HFFc6 (cell line): ENCODE measurements around the gene RMI1. TPM values are rescaled to one million over a fixed set of nuclear protein-coding genes. Genes with fewer than 3 reads are reported as not detected.

Source experiments
- DNase-seq: peaks from one replicate; pipeline ENCODE4 v3.0.0-alpha.2; 2018
- H3K27ac Mint-ChIP-seq: 2 replicates; pipeline ENCODE4 v1.8.0; 2020; ENCODE audit warnings: mild to moderate bottlenecking, mixed read lengths
- H3K27me3 Mint-ChIP-seq: 2 replicates; pipeline ENCODE4 v1.8.0; 2021; ENCODE audit warnings: mild to moderate bottlenecking, moderate library complexity, mixed read lengths; ENCODE audit not compliant: insufficient read depth
- H3K36me3 Mint-ChIP-seq: 2 replicates; pipeline ENCODE4 v1.8.0; 2021; ENCODE audit warnings: low read depth, mixed read lengths
- H3K4me1 Mint-ChIP-seq: 2 replicates; pipeline ENCODE4 v1.8.0; 2020; ENCODE audit warnings: low read depth, mixed read lengths
- H3K4me3 Mint-ChIP-seq: 2 replicates; pipeline ENCODE4 v1.8.0; 2020; ENCODE audit warnings: mild to moderate bottlenecking, moderate library complexity, mixed read lengths
- H3K9me3 Mint-ChIP-seq: 2 replicates; pipeline ENCODE4 v1.8.0; 2020; ENCODE audit warnings: mild to moderate bottlenecking, mixed read lengths
- CTCF ChIP-seq: fragments of 200-600 bp; sonication (generic); IDR thresholded peaks from 2 replicates; pipeline ENCODE4 v1.5.0; 2021; ENCODE audit warnings: antibody characterized with exemption, mild to moderate bottlenecking
- total RNA-seq, 6 experiments: library from RNA; stranded (reverse); fragmentation: NEBNext Ultra II Directional; extraction: Animal tissue kit (Norgen Biotek cat#: 25700); gene quantifications; 2 replicates in 1 of 6; 3 replicates in 5 of 6; pipeline ENCODE4 v1.2.3, GENCODE V29; 2021

RMI1 gene
- total RNA-seq, 6 experiments from 2014 or later, result 8.2 to 13.4 (median 12.2) TPM

GRCh38 chr9:83987402-83987791 is 6.8 kb downstream of the RMI1 start:
- Mint-ChIP-seq H3K9me3 (peaks cover 3% of the 10 kb centered on the region; the same call in 1 of the 2 replicates), H3K4me3 (peak overlapping the region; percentile 70), H3K36me3 (peaks cover 24% of the 10 kb centered on the region), H3K27ac (peak overlapping the region; percentile 82), H3K4me1 (peaks cover 39% of the 10 kb centered on the region), H3K27me3 (no peaks in the 10 kb centered on the region)
- no peak for DNase-seq
- TF ChIP-seq CTCF, result no peak

- no peak overlapping the region for H3K4me3 Mint-ChIP-seq
- peaks cover 36% of the 10 kb centered on the region for H3K4me1 Mint-ChIP-seq
- no peak for DNase-seq
- no peak for TF ChIP-seq CTCF
- peaks cover 19% of the 10 kb centered on the region for H3K36me3 Mint-ChIP-seq
- H3K27me3 Mint-ChIP-seq, result no peaks in the 10 kb centered on the region
- no peak overlapping the region for H3K27ac Mint-ChIP-seq
- peaks cover 3% of the 10 kb centered on the region; the same call in 1 of the 2 replicates for H3K9me3 Mint-ChIP-seq
Measured at GRCh38 chr9:83988411-83988810, 7.8 kb downstream of the RMI1 start.

GRCh38 chr9:83991355-83991754 is 10.8 kb downstream of the RMI1 start:
- H3K9me3 Mint-ChIP-seq, result peaks cover 3% of the 10 kb centered on the region; the same call in 1 of the 2 replicates
- TF ChIP-seq CTCF, result no peak
- H3K4me3 Mint-ChIP-seq, result no peak overlapping the region
- H3K4me1 Mint-ChIP-seq, result peaks cover 31% of the 10 kb centered on the region
- DNase-seq, result no peak
- H3K27ac Mint-ChIP-seq, result no peak overlapping the region
- H3K27me3 Mint-ChIP-seq, result 0 out of 2 replicates have a peak, but pooled peaks cover 3% of the 10 kb centered on the region
- peaks cover 24% of the 10 kb centered on the region for H3K36me3 Mint-ChIP-seq

- peaks cover 21% of the 10 kb centered on the region for H3K36me3 Mint-ChIP-seq
- TF ChIP-seq CTCF, result peak; percentile 58
Measured at GRCh38 chr9:83992407-83992806, 11.8 kb downstream of the RMI1 start.

GRCh38 chr9:83992901-83993300 is 12.3 kb downstream of the RMI1 start:
- no peak for DNase-seq
- Mint-ChIP-seq H3K4me1 (peaks cover 16% of the 10 kb centered on the region), H3K36me3 (peaks cover 18% of the 10 kb centered on the region), H3K27ac (no peak overlapping the region), H3K27me3 (0 out of 2 replicates have a peak, but pooled peaks cover 3% of the 10 kb centered on the region), H3K4me3 (no peak overlapping the region), H3K9me3 (no peaks in the 10 kb centered on the region)
- no peak for TF ChIP-seq CTCF

More at GRCh38 chr9:83992407-83992806, 11.8 kb downstream of the RMI1 start:
- peaks cover 20% of the 10 kb centered on the region for H3K4me1 Mint-ChIP-seq
- H3K9me3 Mint-ChIP-seq, result peaks cover under 1% of the 10 kb centered on the region; the same call in 1 of the 2 replicates
- DNase-seq, result peak; percentile 13
- 0 out of 2 replicates have a peak overlapping the region, but pooled peaks have one; percentile 8 for H3K27ac Mint-ChIP-seq
- H3K27me3 Mint-ChIP-seq, result 0 out of 2 replicates have a peak, but pooled peaks cover 3% of the 10 kb centered on the region
- H3K4me3 Mint-ChIP-seq, result no peak overlapping the region
